ENCODE results near the gene FARS2.
A peak's percentile ranks its signal among the peaks of the same experiment; 100 is the strongest.

FARS2 gene

DNA sequence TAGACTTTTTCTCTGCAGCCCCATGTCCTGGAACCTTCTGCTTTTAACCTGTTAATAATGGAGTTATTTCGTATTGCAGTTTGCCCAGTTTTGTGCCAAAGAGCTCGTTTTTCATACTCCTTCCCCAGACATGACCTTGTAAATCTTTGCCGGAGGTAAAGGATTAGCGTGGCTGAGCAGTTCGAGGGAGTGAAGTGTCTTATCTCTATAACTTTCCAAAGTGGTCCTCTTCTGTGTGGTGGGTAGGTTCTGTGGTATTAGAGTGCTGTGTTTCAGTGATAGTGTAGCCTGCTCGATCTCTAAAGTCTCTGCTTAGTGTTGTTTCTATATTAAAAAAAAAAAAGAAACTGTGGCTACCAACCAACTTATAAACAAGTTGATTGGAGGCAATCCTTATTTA lies 67.5 kb downstream of the FARS2 start:
- no peak overlapping the region for H3K27ac ChIP-seq
- ChIA-PET POLR2A (ENCODE audit: low non-redundant PET) (no interaction called here), CTCF (interaction anchor here (1.2 kb wide), 1 partner anchor 11 kb away, joined by 3 read pairs; no protein-coding TSS in a partner anchor)
- no peak for DNase-seq (ENCODE audit: low spot score)
- TF ChIP-seq, protein P1, sequence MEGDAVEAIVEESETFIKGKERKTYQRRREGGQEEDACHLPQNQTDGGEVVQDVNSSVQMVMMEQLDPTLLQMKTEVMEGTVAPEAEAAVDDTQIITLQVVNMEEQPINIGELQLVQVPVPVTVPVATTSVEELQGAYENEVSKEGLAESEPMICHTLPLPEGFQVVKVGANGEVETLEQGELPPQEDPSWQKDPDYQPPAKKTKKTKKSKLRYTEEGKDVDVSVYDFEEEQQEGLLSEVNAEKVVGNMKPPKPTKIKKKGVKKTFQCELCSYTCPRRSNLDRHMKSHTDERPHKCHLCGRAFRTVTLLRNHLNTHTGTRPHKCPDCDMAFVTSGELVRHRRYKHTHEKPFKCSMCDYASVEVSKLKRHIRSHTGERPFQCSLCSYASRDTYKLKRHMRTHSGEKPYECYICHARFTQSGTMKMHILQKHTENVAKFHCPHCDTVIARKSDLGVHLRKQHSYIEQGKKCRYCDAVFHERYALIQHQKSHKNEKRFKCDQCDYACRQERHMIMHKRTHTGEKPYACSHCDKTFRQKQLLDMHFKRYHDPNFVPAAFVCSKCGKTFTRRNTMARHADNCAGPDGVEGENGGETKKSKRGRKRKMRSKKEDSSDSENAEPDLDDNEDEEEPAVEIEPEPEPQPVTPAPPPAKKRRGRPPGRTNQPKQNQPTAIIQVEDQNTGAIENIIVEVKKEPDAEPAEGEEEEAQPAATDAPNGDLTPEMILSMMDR (conservative IDR thresholded peaks at IDR 0.05; ENCODE audit: low read depth), result no peak

DNA sequence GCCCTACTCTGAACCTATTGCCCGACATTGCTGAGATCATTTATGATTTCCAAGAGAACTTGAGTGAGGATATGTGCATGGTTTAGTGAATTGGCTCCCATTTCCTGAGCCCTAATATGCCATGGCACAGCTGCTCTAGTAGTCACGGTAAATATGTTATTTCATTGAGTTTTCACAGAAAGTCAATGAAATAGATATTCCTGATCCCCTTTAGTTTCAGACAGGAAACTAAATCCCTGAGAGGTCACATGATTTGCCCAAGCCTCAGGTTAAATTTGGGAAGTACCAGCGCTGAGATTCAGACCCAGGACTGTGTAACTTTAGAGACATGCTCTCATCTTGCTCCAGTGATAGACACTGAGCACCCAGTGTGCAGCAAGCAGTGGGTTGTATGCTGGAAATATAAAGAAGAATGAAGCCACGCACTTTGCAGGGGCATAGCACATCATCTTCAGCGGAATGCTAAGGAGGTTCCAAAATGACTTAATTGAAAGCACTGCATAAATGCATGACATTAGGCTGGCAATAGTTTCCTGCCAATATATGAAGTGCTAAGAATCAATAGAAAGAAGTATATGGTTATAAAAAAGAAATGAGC lies 70.6 kb downstream of the FARS2 start:
- ChIA-PET POLR2A (ENCODE audit: low non-redundant PET) (no interaction called here), CTCF (no interaction called here)
- no peak for DNase-seq (ENCODE audit: low spot score)
- TF ChIP-seq, protein P1 (conservative IDR thresholded peaks at IDR 0.05; ENCODE audit: low read depth), result no peak
- no peak overlapping the region for H3K27ac ChIP-seq

DNA sequence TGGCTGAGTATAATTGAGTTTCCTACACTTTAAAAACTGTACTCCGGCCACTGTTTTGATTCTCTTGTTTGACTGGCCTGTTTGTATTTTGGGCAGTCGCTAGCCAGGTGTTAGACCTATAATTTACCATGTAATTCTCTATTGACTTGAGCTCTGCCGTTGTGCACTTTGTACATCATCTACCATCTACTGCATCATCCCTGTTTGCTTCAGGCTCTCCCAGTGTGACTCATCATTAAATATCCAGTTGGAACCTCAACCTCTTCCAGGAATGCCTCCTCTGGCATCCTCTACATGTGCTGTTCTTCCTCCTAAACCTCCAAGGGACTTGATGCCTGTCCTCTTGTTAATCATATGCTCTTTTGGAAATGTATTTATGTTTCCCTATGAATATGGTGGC lies 72.3 kb downstream of the FARS2 start:
- POLR2A ChIA-PET (ENCODE audit: low non-redundant PET), result no interaction called here
- TF ChIP-seq, protein P1 (conservative IDR thresholded peaks at IDR 0.05; ENCODE audit: low read depth), result no peak
- DNase-seq (ENCODE audit: low spot score), result peak; percentile 19
- H3K27ac ChIP-seq, result no peak overlapping the region
- CTCF ChIA-PET, result no interaction called here

DNA sequence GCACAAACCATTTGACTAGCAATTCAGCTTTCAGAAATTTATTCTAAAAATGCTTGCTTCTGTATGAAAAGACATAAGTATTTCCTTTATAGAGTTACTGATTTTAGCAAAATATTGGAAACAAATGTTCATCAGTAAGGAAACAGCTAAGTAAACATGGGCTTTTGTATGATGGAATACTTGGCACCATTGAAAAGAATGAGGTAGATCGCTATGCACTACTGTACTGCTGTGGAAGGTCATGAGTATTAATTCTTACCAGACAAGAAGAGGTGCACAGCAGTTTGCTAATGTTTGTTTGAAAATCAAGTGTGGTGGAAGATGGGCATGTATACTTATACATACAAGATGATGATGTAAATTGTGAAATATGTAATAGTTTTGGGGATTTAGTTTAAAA lies 73.0 kb downstream of the FARS2 start:
- CTCF ChIA-PET, result no interaction called here
- POLR2A ChIA-PET (ENCODE audit: low non-redundant PET), result no interaction called here
- no peak for DNase-seq (ENCODE audit: low spot score)
- no peak overlapping the region for H3K27ac ChIP-seq
- TF ChIP-seq, protein P1 (conservative IDR thresholded peaks at IDR 0.05; ENCODE audit: low read depth), result no peak

DNA sequence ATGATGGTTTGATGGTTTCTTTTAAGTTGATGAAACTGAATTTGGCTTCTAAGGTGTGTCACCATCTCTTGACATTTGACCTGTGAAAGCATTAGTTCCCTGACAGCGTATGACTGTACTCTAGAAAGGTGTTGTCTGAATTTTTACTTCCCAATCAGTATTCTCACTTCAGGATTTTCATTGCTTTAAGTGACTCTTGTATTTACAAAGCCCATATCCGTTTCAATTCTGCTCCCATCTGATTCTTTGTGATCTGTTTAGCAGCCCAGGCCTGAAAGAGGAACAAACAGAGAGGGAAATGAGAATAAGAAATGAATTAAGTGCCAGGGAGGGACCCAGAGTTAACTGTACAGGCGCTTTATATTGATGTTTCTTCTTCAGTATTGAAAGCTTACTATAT lies 73.7 kb downstream of the FARS2 start:
- no peak overlapping the region for H3K27ac ChIP-seq
- CTCF ChIA-PET, result no interaction called here
- no peak for DNase-seq (ENCODE audit: low spot score)
- POLR2A ChIA-PET (ENCODE audit: low non-redundant PET), result no interaction called here
- TF ChIP-seq, protein P1 (conservative IDR thresholded peaks at IDR 0.05; ENCODE audit: low read depth), result no peak

DNA sequence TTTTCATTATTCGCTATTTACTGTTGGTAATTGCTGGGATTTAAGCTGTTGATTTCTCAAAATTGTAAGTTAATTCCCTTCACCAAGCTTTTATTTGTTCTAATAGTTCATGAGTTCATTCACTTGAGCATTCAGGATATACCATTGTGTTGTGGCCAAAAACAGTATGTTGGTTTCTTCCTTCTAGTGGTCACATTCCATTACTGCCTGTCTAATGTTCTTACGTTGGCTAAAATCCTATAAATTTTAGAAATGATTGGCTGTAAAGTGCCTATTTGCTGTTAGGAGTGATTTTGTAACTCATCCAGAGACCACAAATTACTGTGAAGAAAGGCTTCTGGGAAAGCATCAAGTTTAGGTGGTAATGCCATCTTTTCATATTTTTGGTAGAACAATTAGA lies 76.3 kb downstream of the FARS2 start:
- CTCF ChIA-PET, result no interaction called here
- POLR2A ChIA-PET (ENCODE audit: low non-redundant PET), result no interaction called here
- TF ChIP-seq, protein P1 (conservative IDR thresholded peaks at IDR 0.05; ENCODE audit: low read depth), result no peak
- DNase-seq (ENCODE audit: low spot score), result no peak
- no peak overlapping the region for H3K27ac ChIP-seq
